Tibial artery (tissue), 4 donors: ENCODE measurements around the gene SYNGR3.

Source experiments
- DNase-seq, 2 donors: peaks; one replicate each; pipeline ENCODE4 v3.0.0-alpha.2; 2019
- H3K27ac ChIP-seq, 2 donors: fragments of 200-600 bp; sonication (generic) in 1 of 2; 1 replicate in 1 of 2; 2 replicates in 1 of 2; pipeline ENCODE4 v1.5.1; 2018 to 2019; ENCODE audit warnings: mild to moderate bottlenecking in 1 of 2
- H3K27me3 ChIP-seq, 2 donors: fragments of 200-600 bp; sonication (generic) in 1 of 2; one replicate each; pipeline versions ENCODE4 v1.5.1 to v1.6.0; 2016 to 2019
- H3K36me3 ChIP-seq, 3 donors: fragments of 200-600 bp; sonication (generic) in 2 of 3; one replicate each; pipeline ENCODE4 v1.5.1; 2016 to 2019; ENCODE audit warnings: mild to moderate bottlenecking in 2 of 3
- H3K4me1 ChIP-seq, 4 donors: fragments of 200-600 bp; sonication (generic) in 2 of 4; 1 replicate in 3 of 4; 2 replicates in 1 of 4; pipeline ENCODE4 v1.5.1; 2016 to 2019
- H3K4me3 ChIP-seq, 2 donors: fragments of 200-600 bp; sonication (generic) in 1 of 2; 1 replicate in 1 of 2; 2 replicates in 1 of 2; pipeline ENCODE4 v1.5.1; 2018 to 2019; ENCODE audit warnings: mild to moderate bottlenecking in 2 of 2
- H3K9me3 ChIP-seq, 3 donors: fragments of 200-600 bp; sonication (generic) in 1 of 3; one replicate each; pipeline ENCODE4 v1.5.1; 2016 to 2019
- CTCF ChIP-seq, 2 experiments: fragments of 200-600 bp in 1 of 2; fragments of 450-650 bp in 1 of 2; IDR thresholded peaks; one replicate each; pipeline ENCODE4 v1.5.1; 2017 to 2019; ENCODE audit warnings: antibody characterized with exemption in 2 of 2, mild to moderate bottlenecking in 1 of 2, moderate library complexity in 1 of 2
- intact Hi-C: fragments of 100-400 bp; cut with DNase I; formaldehyde crosslinking; loops from one replicate; pipeline ENCODE4 v1.15.0; 2023; ENCODE audit warnings: low total_unique reads

The SYNGR3 gene, protein sequence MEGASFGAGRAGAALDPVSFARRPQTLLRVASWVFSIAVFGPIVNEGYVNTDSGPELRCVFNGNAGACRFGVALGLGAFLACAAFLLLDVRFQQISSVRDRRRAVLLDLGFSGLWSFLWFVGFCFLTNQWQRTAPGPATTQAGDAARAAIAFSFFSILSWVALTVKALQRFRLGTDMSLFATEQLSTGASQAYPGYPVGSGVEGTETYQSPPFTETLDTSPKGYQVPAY

GRCh38 chr16:1989209-1990100 lies at the start of gene SYNGR3:
Gene SYNGR3, plus strand, starts transcription at chr16:1989970. Its CDS starts 133 bp downstream, at chr16:1990103.
- DNase-seq = no peak
- no peak for TF ChIP-seq CTCF (IDR thresholded peaks at IDR 0.05)
- Histone ChIP-seq H3K9me3 (no peaks in the 10 kb centered on the region), H3K4me1 (peaks cover 0 to 50% (median 40%) of the 10 kb centered on the region in 4 donors), H3K36me3 (peaks cover 11 to 23% (median 11%) of the 10 kb centered on the region in 3 donors), H3K27ac (no peak within 1 kb of the TSS), H3K27me3 (peaks cover 3 to 48% of the 10 kb centered on the region in 2 donors), H3K4me3 (no peak within 1 kb of the TSS)
- intact Hi-C loops = no loop called here

DNA sequence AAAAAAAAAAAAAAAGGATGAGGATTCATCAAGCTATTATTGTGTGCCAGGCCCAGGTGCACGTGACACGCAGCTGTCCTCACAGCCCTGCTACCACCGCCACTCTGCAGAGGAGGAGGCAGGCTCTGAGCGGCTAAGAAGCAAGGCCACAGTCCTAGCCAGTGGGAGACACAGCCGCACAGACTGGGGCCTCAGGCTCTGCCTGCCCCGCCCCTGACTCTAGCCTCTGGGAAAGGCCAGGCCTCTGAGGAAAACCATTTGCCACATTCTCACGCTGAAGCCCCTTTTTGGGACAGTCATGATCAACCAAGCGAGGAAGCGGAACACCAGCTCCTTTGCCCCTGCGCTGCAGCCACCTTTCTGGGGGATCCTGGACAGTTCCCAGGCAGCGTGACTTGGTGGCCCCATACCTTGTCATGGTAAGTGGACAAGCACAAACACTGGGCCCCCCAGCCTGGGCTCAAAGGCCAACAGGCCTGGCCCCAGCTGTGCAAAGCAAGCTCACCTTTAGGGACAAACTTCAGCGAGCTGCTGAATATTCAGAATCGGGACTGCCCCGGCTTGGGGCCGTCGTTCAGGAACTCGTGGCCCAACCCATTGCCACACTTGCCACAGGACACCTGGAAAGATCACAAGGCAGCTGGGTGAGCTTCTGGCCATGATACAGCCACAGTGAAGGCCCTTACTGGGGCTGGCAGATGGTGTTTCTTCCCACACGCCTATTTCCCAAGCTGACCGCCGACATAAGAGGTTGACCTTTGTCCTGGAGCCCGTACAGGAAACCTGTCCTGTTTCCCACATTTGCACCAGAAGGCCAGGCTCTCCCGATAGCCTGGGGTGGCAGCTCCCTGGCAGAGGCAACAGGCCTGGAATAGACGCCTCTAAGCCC lies 49.3 kb upstream of the SYNGR3 start:
- DNase-seq = no peak
- Histone ChIP-seq H3K9me3 (no peaks in the 10 kb centered on the region), H3K36me3 (peaks cover 40 to 46% (median 46%) of the 10 kb centered on the region in 3 donors), H3K27me3 (no peaks in the 10 kb centered on the region), H3K27ac (no peak overlapping the region), H3K4me1 (peaks cover 6 to 21% (median 14%) of the 10 kb centered on the region in 4 donors), H3K4me3 (no peak overlapping the region)
- no peak for TF ChIP-seq CTCF (IDR thresholded peaks at IDR 0.05)
- intact Hi-C loops = no loop called here

DNA sequence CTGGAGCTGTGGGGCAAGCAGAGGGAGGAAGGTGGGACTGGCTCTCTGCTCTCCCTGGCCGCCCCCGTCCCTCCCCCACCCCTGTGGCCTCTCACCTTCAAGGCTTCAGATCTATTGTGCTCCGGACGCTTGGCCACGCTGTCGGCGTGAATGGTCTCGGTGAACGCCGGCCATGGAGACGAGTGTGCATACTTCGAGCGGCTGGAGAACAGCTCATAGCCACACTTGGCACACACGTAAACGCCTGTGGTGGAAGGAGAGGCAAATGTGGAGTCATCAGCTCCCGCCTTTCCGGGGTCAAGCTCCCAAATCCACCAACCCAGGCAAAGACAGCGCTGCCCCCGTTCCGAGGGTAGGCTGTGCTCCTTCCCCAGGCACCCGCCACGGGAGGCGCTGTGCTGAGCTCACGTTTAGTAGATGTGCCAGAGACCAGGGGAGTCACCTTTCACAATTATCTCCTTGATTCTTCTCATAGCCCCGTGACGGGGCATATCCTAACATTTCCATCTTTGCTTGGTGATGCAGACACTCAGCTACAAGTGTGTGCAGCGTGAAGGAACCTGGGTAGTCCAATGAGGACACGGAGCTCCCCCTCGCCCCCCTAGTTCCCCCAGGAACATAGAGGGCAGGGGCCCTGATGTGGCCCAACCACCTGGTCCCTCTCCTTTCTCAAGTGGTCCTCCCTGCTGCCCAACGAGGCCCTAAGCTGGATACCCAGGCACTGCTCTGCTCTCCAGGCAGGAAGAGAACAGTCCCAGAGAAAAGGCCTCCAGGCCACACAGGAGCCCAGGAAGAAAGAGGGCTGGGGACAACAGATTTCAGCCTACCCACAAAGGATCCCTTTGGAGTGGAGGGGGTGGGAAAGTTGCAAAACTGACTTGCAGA lies 48.4 kb upstream of the SYNGR3 start:
- intact Hi-C loops = no loop called here
- Histone ChIP-seq H3K27me3 (no peaks in the 10 kb centered on the region), H3K9me3 (no peaks in the 10 kb centered on the region), H3K4me1 (peaks cover 6 to 21% (median 14%) of the 10 kb centered on the region in 4 donors), H3K4me3 (peak overlapping the region; percentile 82 to 92), H3K36me3 (peaks cover 40 to 46% (median 46%) of the 10 kb centered on the region in 3 donors), H3K27ac (peak overlapping the region; percentile 85 to 88)
- DNase-seq = peak in 1 of 2 donors; percentile 63
- no peak for TF ChIP-seq CTCF (IDR thresholded peaks at IDR 0.05)

DNA sequence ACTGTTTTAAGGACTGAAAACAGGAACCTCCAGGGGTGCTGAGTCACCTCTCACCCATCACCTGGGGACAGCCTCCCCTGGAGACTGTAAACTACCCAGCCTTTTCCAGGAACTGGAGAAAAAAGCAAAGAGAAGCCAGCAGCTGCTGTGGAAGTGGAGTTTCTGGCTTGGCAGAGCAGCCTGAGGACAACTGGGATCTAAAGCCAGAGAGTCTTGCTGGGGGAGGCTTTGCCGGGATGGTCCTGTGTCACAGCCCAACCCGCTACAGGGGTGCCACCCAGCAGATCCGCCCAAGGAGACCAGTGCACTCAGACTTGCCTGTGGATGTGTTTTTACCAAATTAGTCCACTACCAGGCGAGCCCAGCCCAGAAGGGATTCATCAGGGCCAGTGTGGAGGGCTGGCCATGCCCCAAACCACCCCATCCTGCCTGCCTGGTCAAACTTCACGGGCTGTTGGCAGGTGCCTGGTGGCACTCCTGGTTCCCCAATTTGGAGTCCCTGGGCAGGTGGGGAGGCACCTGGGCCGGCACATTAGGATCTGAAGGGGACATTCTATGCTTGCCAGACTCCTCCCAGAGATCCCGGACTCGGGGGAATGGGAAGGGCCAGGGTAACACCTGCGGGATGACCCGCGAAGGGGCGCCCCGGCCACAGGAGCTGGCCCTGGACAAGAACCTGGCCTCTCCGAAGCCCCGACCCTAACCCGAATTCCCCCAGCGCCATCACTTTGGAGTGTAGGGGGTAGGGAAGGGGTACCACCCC lies 47.5 kb upstream of the SYNGR3 start:
- Histone ChIP-seq H3K4me3 (peak overlapping the region; percentile 82 to 92), H3K9me3 (no peaks in the 10 kb centered on the region), H3K36me3 (peaks cover 36 to 42% (median 40%) of the 10 kb centered on the region in 3 donors), H3K27me3 (no peaks in the 10 kb centered on the region), H3K27ac (peak overlapping the region; percentile 85 to 88), H3K4me1 (peaks cover 6 to 21% (median 14%) of the 10 kb centered on the region in 4 donors)
- intact Hi-C loops = no loop called here
- TF ChIP-seq CTCF (IDR thresholded peaks at IDR 0.05) = no peak
- DNase-seq = peak in 1 of 2 donors; percentile 86
